Naive thymus-derived CD4-positive, alpha-beta T cell (primary cell): Measurements from ENCODE around the gene PLA2G4A. TPM values are rescaled to one million over a fixed set of nuclear protein-coding genes. Genes with fewer than 3 reads are reported as not detected.
"Not testable (repeated sequence)": the region's sequence is repeated elsewhere in the genome, so short reads cannot be mapped to it uniquely, and the experiment has no call there.

ENCODE experiments used
- ATAC-seq: fragments of 150-1000 bp; cut with Tn5 transposase; 2 replicates; pipeline ENCODE4 v1.10.0; 2021; ENCODE audit warnings: mild to moderate bottlenecking, moderate library complexity
- CTCF ChIA-PET: fragments of 350-600 bp; sonication (Branson Sonifier 250); formaldehyde crosslinking; loops from one replicate; lab custom pipeline; 2021; ENCODE audit warnings: antibody characterized with exemption; lab: Charles Lee
- POLR2A ChIA-PET: fragments of 350-600 bp; sonication (Branson Sonifier 250); formaldehyde crosslinking; loops from one replicate; lab custom pipeline; 2021; ENCODE audit warnings: antibody characterized with exemption, inconsistent platforms; lab: Charles Lee
- DNase-seq, 9 donors: peaks; one replicate each; pipeline versions ENCODE4 v3.0.0 to v3.0.0-alpha.2; 2020 to 2022; ENCODE audit warnings: mixed read lengths in 1 of 9
- H3K27ac ChIP-seq: one replicate; pipeline ENCODE4 v1.7.0; 2013; ENCODE audit warnings: mild to moderate bottlenecking, low read depth, low read length, moderate library complexity
- H3K27me3 ChIP-seq, 2 donors: one replicate each; pipeline ENCODE4 v1.7.0; 2013; ENCODE audit warnings: low read length in 2 of 2, mild to moderate bottlenecking in 2 of 2, moderate library complexity in 2 of 2; ENCODE audit not compliant: control insufficient read depth in 2 of 2, insufficient read depth in 2 of 2
- H3K36me3 ChIP-seq, 3 experiments: 1 replicate in 2 of 3; 2 replicates in 1 of 3; pipeline ENCODE4 v1.7.0; 2013; ENCODE audit warnings: low read length in 3 of 3, mild to moderate bottlenecking in 3 of 3, moderate library complexity in 1 of 3; ENCODE audit not compliant: insufficient read depth in 3 of 3, control insufficient read depth in 2 of 3
- H3K4me1 ChIP-seq, 2 donors: one replicate each; pipeline ENCODE4 v1.7.0; 2013; ENCODE audit warnings: low read length in 2 of 2, mild to moderate bottlenecking in 2 of 2, moderate library complexity in 1 of 2; ENCODE audit not compliant: control insufficient read depth in 2 of 2, insufficient read depth in 2 of 2
- H3K4me3 ChIP-seq: 2 replicates; pipeline ENCODE4 v1.7.0; 2013; ENCODE audit warnings: mild to moderate bottlenecking, low read length
- H3K9me3 ChIP-seq, 3 experiments: 1 replicate in 2 of 3; 2 replicates in 1 of 3; pipeline ENCODE4 v1.7.0; 2013; ENCODE audit warnings: low read length in 3 of 3; ENCODE audit not compliant: control insufficient read depth in 2 of 3
- H3K27ac Mint-ChIP-seq, 9 donors: one replicate each; pipeline ENCODE4 v1.8.0; 2020 to 2022; ENCODE audit warnings: mixed read lengths in 9 of 9, mild to moderate bottlenecking in 8 of 9, moderate library complexity in 5 of 9, inconsistent platforms in 2 of 9
- H3K27me3 Mint-ChIP-seq, 5 donors: one replicate each; pipeline ENCODE4 v1.8.0; 2021 to 2022; ENCODE audit warnings: mixed read lengths in 5 of 5, mild to moderate bottlenecking in 1 of 5
- H3K36me3 Mint-ChIP-seq, 5 donors: one replicate each; pipeline ENCODE4 v1.8.0; 2020 to 2022; ENCODE audit warnings: mixed read lengths in 5 of 5, mild to moderate bottlenecking in 3 of 5, inconsistent platforms in 1 of 5
- H3K4me1 Mint-ChIP-seq, 7 donors: one replicate each; pipeline ENCODE4 v1.8.0; 2020 to 2022; ENCODE audit warnings: mixed read lengths in 7 of 7, mild to moderate bottlenecking in 3 of 7, inconsistent platforms in 1 of 7
- H3K4me3 Mint-ChIP-seq, 10 donors: one replicate each; pipeline ENCODE4 v1.8.0; 2020 to 2022; ENCODE audit warnings: mild to moderate bottlenecking in 10 of 10, mixed read lengths in 10 of 10, moderate library complexity in 6 of 10, inconsistent platforms in 2 of 10
- H3K9me3 Mint-ChIP-seq, 11 donors: one replicate each; pipeline ENCODE4 v1.8.0; 2020 to 2022; ENCODE audit warnings: mixed read lengths in 11 of 11, mild to moderate bottlenecking in 4 of 11, inconsistent platforms in 1 of 11, moderate library complexity in 1 of 11
- intact Hi-C, 2 donors: fragments of 100-400 bp; cut with micrococcal nuclease; formaldehyde crosslinking; loops; one replicate each; pipeline ENCODE4 v1.15.1; 2023
- polyA plus RNA-seq, 2 donors: library from polyadenylated mRNA; unstranded; fragments of 300-500 nt; fragmentation: Illumina TruSeq; gene quantifications; one replicate each; pipeline ENCODE4 v1.2.3, GENCODE V29; 2021
- total RNA-seq, 6 experiments: library from RNA in 5 of 6; stranded (reverse) in 5 of 6; gene quantifications; 1 replicate in 5 of 6; 2 replicates in 1 of 6; pipeline ENCODE4 v1.2.3 and lab custom pipeline; 2021 to 2026

Gene PLA2G4A
- total and polyA plus RNA-seq, 7 experiments from 2014 or later = 0.13 to 2.8 (median 0.24) TPM; not detected in 4

- POLR2A ChIA-PET = not testable (repeated sequence)
These were observed 88.5 kb downstream of the PLA2G4A start for GRCh38 chr1:186917106-186917786.

GRCh38 chr1:186921386-186921785 lies 92.6 kb downstream of the PLA2G4A start:
- CTCF ChIA-PET, H3K36me3 ChIP-seq, H3K9me3 ChIP-seq, H3K4me1 ChIP-seq, DNase-seq, H3K27ac ChIP-seq, H3K4me3 Mint-ChIP-seq, H3K27me3 ChIP-seq, H3K27ac Mint-ChIP-seq, H3K36me3 Mint-ChIP-seq, H3K9me3 Mint-ChIP-seq, intact Hi-C loops, POLR2A ChIA-PET, H3K4me1 Mint-ChIP-seq, H3K27me3 Mint-ChIP-seq, ATAC-seq, H3K4me3 ChIP-seq: not testable (repeated sequence)

More at GRCh38 chr1:186917106-186917786, 88.5 kb downstream of the PLA2G4A start:
- H3K9me3 Mint-ChIP-seq, H3K4me1 Mint-ChIP-seq, intact Hi-C loops, H3K36me3 ChIP-seq, H3K4me3 ChIP-seq, DNase-seq, H3K27ac Mint-ChIP-seq, H3K4me1 ChIP-seq, H3K9me3 ChIP-seq, H3K27me3 Mint-ChIP-seq, H3K27me3 ChIP-seq, H3K27ac ChIP-seq, H3K36me3 Mint-ChIP-seq, CTCF ChIA-PET, H3K4me3 Mint-ChIP-seq, ATAC-seq: not testable (repeated sequence)

- ATAC-seq, H3K27me3 ChIP-seq, H3K4me3 ChIP-seq, DNase-seq, H3K36me3 ChIP-seq, intact Hi-C loops, POLR2A ChIA-PET, H3K4me3 Mint-ChIP-seq, CTCF ChIA-PET, H3K9me3 Mint-ChIP-seq, H3K27ac ChIP-seq, H3K36me3 Mint-ChIP-seq, H3K4me1 ChIP-seq, H3K27ac Mint-ChIP-seq, H3K9me3 ChIP-seq, H3K4me1 Mint-ChIP-seq: not testable (repeated sequence)
- peaks cover 0 to 11% (median 0%) of the 10 kb centered on the region in 5 donors for H3K27me3 Mint-ChIP-seq
These were observed 94.1 kb downstream of the PLA2G4A start for GRCh38 chr1:186922814-186923213.

GRCh38 chr1:186923486-186923885 lies 94.7 kb downstream of the PLA2G4A start:
- Histone ChIP-seq H3K36me3 (no peaks in the 10 kb centered on the region), H3K27ac (no peak overlapping the region), H3K27me3 (no peaks in the 10 kb centered on the region), H3K9me3 (no peaks in the 10 kb centered on the region), H3K4me3 (no peak overlapping the region), H3K4me1 (no peaks in the 10 kb centered on the region)
- DNase-seq = no peak
- peaks cover 0 to 11% (median 0%) of the 10 kb centered on the region in 5 donors for H3K27me3 Mint-ChIP-seq
- no peaks in the 10 kb centered on the region for H3K4me1 Mint-ChIP-seq
- intact Hi-C loops = no loop called here
- H3K4me3 Mint-ChIP-seq = no peak overlapping the region
- no peaks in the 10 kb centered on the region for H3K36me3 Mint-ChIP-seq
- CTCF ChIA-PET = no interaction called here
- POLR2A ChIA-PET = no interaction called here
- peaks cover 0 to 5% (median 0%) of the 10 kb centered on the region in 11 donors for H3K9me3 Mint-ChIP-seq
- no peak for ATAC-seq
- H3K27ac Mint-ChIP-seq = no peak overlapping the region

GRCh38 chr1:186925881-186926669 lies 97.3 kb downstream of the PLA2G4A start:
- no peak overlapping the region for H3K4me3 Mint-ChIP-seq
- H3K9me3 Mint-ChIP-seq = peaks cover 0 to 5% (median 0%) of the 10 kb centered on the region in 11 donors
- H3K4me1 ChIP-seq = no peaks in the 10 kb centered on the region
- no peak for DNase-seq
- ChIA-PET POLR2A (no interaction called here), CTCF (no interaction called here)
- H3K4me3 ChIP-seq = no peak overlapping the region
- H3K36me3 Mint-ChIP-seq = no peaks in the 10 kb centered on the region
- H3K27me3 Mint-ChIP-seq = peaks cover 0 to 10% (median 0%) of the 10 kb centered on the region in 5 donors
- no peak for ATAC-seq
- H3K27ac Mint-ChIP-seq = no peak overlapping the region
- no peaks in the 10 kb centered on the region for H3K27me3 ChIP-seq
- H3K4me1 Mint-ChIP-seq = no peaks in the 10 kb centered on the region
- H3K27ac ChIP-seq = no peak overlapping the region
- intact Hi-C loops = no loop called here
- H3K9me3 ChIP-seq = no peaks in the 10 kb centered on the region
- H3K36me3 ChIP-seq = no peaks in the 10 kb centered on the region

GRCh38 chr1:186927884-186928283 lies 99.1 kb downstream of the PLA2G4A start:
- ChIA-PET POLR2A (no interaction called here), CTCF (no interaction called here)
- H3K27me3 ChIP-seq = no peaks in the 10 kb centered on the region
- ATAC-seq (no peak), DNase-seq (no peak)
- no peak overlapping the region for H3K4me3 ChIP-seq
- no peaks in the 10 kb centered on the region for H3K4me1 Mint-ChIP-seq
- no peaks in the 10 kb centered on the region for H3K9me3 ChIP-seq
- H3K27ac Mint-ChIP-seq = no peak overlapping the region
- no peak overlapping the region for H3K27ac ChIP-seq
- H3K9me3 Mint-ChIP-seq = peaks cover 0 to 2% (median 0%) of the 10 kb centered on the region in 11 donors
- intact Hi-C loops = no loop called here
- peaks cover 0 to 10% (median 0%) of the 10 kb centered on the region in 5 donors for H3K27me3 Mint-ChIP-seq
- no peaks in the 10 kb centered on the region for H3K36me3 Mint-ChIP-seq
- no peaks in the 10 kb centered on the region for H3K4me1 ChIP-seq
- H3K36me3 ChIP-seq = no peaks in the 10 kb centered on the region
- H3K4me3 Mint-ChIP-seq = no peak overlapping the region
